GM19193 (cell line): ENCODE results near the gene MTHFD2L.

Source experiments
- POLR2A ChIP-seq: IDR thresholded peaks from 4 replicates; pipeline ENCODE4 v1.6.1; 2011; ENCODE audit not compliant: insufficient read depth, insufficient read length; ENCODE audit errors: extremely low read depth

Gene MTHFD2L

DNA sequence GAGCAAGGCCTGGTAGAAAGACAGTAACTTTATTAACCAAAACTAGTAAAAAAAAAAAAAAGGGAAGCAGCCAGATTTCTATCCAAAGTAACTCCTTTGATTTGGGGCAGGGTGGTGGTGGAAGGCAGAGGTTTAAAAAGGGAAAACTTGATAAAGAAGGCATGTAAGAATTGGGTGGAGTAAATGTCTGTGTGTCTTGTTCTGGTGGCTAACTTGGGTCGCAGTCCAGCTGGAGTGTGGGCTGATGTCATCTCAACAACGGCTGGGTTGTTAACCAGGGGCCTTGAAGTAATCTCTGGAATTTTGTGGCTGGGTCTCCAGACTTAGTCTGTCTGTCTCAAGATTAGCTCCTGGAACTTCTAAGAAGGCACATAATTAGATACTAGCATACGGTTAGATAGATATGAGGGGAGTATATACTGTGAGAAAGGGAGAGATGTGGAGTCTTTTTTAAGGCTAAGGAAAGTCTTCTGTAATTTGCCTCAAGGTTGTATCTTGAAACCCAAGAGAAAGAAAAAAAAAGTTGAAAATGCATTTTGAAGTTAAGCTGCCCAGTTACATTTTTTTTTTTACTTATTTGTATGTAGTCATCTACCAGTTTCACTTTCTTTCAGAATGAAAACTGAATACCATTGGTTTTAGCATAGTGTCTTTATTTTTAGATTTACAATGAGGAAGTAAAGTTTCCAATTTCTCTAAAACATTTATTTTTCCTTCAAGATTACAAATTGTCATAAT is 48.3 kb downstream of the MTHFD2L start:
- peak; percentile 28 for TF ChIP-seq POLR2A

DNA sequence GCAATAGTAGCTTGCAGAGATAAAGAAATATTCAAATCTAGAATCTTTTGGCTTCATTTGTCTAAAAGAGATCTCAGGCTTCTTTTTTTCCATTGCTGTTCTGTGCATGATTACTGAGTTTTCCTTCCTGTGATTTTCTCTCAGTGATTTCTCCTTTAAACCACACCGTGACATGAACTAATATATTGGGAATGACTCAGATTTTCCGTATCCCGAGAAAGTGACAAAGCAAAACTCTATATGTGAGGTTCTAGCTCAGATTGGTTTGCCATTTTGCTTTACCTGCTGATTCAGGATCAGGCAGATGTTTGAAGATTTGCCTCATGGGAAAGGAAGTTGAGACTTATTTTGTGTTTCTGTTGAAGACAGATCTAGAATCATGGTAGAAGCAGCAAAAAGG is 59.4 kb downstream of the MTHFD2L start:
- TF ChIP-seq POLR2A = no peak

DNA sequence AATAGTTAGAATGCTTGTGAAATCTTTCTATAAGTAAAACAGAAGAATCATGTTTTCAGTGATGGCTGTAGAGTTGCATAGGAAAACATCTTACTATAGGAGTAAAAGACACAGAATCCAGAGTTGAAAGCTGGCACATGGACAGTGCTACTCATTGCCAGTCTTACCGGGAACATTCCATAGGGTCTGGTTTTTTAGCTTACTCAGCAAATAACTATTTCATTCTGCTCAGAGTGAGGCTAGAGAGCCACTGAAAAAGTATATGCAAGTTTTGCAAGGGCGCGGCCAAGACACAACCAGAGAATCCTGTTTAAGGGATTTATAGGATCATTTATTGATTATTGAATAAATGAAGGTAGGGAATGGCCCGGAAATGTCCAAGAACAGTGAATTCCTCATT is 60.3 kb downstream of the MTHFD2L start:
- TF ChIP-seq POLR2A = no peak

DNA sequence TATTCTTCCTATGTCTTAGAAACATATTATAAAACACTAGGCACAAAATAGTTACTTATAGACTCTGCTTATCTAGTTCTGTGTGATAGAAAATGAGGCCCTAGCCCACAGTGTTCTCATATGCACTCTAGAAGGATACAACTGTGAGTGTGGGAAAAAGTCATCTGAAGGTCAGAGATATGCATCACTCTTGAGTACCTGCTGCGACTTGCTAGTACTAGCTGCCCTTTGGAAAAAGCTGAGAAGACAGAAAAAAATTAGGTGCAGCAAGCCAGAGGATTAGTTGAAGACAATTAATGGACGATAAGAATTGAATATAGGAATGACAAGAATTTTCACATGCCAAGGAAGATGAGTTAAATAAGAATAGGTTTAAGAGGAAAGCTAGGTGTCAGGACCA is 61.3 kb downstream of the MTHFD2L start:
- no peak for TF ChIP-seq POLR2A

DNA sequence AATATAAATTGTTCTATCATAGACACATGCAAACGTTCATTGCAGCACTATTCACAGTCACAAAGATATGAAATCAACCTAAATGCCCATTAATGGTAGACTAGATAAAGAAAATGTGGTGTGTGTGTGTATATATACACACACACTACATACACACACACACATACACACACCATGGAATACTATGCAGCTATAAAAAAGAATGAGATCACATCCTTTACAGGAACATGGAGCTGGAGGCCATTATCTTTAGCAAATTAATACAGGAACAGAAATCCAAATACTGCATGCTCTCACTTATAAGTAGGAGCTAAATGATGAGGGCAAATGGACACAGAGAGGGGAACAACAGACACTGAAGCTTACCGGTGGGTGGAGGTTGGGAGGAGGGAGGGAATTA is 65.2 kb downstream of the MTHFD2L start:
- no peak for TF ChIP-seq POLR2A

DNA sequence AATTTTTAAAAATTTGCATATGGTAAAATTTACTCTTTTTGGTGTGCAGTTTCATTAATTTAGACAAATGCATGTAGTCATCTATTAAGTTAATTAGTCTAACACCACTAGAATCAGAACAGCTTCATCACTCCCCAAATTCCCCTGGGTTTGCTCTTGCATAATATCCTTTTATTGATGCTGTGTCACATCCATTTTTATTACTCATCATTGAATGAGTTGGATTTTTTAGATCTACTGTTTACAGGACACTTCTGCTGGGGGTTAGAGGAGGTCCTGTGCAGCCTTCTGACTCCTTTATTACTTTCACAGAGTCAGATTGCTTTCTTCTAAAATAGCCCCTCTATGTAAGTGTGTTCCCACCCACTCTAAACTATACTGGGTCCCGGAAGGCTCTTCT is 65.9 kb downstream of the MTHFD2L start:
- TF ChIP-seq POLR2A = no peak

DNA sequence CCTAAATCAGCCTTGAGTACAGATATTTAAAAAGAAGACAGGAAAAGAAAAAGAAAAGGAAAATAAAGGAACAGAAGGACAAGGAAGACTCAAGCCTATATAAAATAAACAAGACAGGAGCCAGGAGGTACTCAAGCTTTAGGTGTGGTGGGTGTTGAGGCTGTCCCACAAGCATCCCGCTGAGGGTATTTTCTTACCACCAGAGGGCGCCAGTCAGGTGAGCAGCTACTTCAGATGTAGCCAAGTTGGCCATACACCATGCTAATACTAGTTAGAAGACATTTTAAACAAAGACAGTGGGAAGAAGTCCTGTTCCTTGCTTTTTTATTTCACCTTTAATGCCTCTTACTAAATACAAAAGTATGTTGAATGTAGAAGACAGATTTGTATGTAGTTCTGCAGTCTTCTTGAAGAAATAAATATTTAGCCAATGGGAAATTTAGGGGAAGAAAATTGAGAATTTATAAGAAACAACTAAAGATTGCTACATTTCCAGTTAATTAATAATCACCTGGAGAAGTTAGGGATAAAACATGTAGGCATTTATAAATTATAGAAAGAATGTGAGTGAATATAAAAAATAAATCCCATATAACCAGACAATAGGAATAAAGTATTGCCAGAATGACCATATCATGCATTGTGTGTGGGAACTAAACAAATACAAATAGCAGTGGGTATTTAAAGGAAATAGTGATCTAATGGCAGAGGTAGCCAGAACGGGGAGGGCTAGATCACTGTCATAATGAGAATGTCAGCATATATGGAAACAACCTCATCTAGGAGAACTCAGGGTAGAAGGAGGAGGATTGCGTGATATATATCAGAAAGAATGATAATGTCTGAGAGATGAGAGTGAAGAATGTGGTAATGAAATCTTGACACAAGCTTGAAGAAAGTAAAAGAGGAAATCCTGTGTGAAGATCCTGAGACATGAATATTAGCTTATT is 71.0 kb downstream of the MTHFD2L start:
- no peak for TF ChIP-seq POLR2A

DNA sequence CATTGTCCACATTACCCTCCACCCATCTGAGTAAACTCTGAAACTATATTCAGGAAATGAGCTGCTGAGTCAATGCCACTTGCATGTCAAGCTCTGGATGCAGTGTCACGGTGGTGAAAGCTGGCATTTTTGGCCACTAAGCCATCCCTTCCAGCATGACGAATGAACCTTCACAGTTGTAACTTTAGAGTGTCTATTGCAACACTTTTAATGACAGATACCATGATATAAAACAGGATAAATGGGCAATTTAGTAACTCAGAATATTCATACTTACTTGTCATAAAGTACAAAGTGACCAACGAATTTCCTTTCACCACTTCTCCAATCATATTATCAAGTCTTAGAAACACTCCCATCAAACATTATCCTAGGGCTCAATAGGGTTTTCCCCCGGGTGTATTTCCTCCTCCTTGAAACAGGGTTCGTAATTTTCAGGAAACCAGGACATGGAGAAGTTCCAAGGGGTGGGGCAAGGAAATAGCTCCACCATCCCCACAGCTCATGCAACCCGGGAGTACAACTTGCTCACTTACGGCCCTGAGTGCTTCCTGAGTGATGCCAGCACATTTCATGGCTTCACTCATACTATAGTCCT is 73.1 kb downstream of the MTHFD2L start:
- no peak for TF ChIP-seq POLR2A

DNA sequence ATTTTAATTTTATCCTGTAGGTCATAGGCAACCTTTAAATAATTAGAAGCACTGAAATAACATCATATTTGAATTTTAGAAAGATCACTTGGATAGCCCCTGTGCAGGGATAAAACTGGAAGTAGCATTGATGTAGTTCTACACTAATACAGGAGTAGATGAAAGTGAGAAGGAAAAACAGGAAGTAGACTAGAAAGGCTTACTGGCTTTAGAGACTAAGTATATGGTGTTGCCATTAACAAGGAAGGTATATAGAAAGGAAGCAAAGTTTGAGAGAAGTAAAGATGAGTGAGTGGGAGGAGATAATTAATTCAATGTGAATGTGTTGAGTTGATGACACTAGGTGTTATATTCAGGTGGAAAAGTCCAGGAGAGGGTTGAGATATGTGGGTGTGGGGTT is 77.2 kb downstream of the MTHFD2L start:
- no peak for TF ChIP-seq POLR2A

DNA sequence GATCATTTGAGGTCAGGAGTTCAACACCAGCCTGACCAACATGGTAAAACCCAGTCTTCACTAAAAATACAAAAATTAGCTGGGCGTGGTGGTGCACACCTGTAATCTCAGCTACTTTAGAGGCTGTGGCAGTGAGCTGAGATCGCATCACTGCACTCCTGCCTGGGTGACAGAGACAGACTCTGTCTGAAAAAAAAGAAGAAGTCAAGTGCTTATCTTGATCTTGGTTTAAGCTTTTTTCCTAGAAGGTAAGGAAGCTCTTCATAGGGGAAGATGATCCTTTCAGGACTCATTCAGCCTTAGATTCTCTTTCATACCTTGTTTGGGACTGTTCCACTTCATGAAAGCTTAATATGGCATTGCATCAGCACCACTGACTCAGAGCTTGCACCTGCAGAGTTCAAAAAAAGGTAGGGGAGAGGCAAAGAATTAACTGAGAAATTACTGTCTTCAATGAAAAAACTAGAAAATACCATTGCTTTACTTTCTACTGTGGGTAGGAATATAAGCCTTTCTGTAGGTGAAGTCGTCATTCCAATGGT is 79.6 kb downstream of the MTHFD2L start:
- TF ChIP-seq POLR2A = no peak

DNA sequence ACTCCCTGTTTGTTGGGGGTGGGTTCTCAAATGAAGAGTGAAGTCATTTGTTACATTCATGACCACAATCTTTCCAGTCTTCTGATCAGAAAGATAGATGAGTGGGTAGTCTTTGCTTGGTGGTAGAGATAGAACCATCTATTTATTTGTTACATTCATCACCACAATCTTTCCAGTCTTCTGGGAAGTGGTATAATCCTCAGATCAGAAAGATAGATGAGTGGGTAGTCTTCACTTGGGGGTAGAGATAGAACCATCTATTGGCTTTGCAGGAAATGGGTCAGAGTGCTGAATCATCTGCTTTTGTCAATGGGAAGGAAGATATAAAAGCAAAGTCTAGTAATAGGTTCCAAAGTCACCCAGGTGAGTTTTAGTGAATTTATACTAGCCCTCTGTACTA is 86.1 kb downstream of the MTHFD2L start:
- no peak for TF ChIP-seq POLR2A

DNA sequence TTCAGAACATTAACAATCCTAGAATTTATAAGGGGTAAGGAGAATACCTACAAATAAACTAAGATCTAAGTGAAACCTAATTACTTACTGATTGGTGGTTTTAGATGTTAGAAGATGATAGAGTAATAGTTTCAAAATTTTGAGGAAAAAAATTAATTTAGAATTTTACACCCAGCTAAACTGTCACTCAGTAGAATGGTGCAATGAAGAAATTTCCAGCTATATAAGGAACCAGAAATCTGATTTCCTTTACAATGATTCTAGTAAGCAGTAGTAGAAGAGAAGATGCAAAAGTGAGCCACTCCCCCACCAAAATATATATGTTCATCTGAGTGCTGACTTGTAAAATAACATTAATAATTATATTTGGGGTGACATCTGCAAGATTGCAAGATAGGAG is 95.0 kb downstream of the MTHFD2L start:
- TF ChIP-seq POLR2A = no peak

DNA sequence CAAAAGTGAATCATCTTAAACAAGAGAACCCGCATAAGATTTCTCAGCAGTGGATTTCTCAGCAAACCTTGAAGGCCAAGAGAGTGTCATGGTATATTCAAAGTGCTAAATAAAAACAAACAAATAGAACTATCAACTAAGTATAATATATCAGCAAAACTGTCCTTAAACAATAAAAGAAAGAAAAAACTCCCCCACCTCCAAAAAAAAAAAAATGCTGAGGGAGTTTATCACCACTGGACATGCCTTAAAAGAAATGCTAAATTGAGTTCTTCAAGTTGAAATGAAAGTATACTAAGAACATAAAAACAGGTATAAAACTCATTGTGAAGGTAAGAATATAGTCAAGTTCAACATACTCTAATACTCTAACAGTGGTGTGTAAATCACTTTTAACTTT is 96.5 kb downstream of the MTHFD2L start:
- no peak for TF ChIP-seq POLR2A

DNA sequence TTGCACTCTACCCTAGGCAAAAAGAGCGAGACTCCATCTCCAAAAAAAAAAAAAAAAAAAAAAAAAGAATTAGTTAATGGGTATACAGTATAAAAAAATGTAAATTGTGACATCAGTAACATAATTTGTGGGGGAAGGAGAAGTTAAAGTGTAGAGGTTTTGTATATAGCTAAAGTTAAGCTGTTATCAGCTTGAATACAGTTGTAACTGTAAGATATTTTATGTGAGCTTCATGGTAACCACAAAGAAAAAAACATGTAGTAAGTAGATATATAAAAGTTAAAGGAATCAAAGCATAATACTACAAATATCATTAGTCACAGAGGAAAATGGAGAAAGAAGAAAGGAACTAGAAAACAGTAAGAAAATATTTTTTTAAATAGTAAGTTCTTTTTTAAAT is 97.2 kb downstream of the MTHFD2L start:
- TF ChIP-seq POLR2A = no peak

DNA sequence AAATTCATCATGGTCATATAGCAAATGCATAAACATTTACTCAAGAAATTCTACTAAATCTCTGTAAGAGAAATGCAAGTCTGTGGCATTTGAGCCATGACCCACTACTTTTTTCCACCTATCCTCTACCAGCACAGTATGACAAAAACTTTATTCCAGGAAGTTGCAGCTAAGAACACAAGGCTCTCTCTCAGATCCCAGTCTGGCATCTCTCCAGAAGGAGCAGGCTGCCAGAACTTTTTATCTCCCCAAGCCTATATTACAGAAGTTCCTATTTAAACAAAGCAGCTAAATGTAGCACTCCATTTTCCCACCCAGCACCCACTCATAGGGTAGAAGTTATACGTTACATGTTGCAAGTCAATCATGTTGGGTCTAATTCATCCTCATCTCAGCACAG is 101.0 kb downstream of the MTHFD2L start:
- no peak for TF ChIP-seq POLR2A

DNA sequence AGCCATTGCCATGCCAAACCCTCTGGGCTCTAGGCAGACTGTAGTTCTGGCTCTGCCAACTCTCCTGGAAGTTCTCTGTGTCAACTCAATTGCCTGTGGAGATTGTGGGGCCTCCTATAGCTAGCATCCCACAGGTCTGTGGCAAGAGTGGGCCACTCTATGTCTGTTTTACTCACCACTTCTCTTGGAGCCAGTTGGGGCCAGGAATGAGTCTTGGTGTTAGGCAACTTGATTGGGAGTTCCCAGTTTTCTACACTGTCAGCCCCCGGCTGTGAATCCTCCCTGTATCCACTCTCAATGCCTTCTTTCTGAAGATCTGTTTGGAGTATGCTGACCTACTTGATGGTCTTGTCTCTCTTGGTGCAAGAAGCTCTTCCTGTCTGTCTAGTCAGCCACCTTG is 102.1 kb downstream of the MTHFD2L start:
- no peak for TF ChIP-seq POLR2A

DNA sequence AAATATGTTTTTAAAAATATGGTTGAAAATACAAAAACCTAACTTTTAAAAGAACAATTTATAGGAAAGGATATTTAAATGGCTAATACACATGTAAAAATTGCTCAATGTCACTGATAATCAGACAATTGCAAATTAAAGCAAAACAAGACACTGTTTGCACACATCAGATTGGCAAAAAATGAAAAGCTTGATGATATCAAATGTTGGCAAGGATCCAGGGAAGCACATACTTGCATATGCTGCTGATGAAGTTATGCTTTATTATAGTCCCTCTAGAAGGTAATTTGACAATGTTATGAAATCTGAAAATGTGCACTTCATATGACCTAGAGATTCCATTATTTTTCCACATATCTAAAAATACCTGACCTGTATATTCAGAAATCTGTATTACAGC is 104.6 kb downstream of the MTHFD2L start:
- TF ChIP-seq POLR2A = no peak
